NOMO-1 (cell line): ENCODE measurements around the gene CAMK2D.

ENCODE experiments used
- DNase-seq, 2 experiments: peaks; one replicate each; lab custom pipeline; 2025; ENCODE audit not compliant: unreplicated experiment in 2 of 2; lab: John Stamatoyannopoulos, UW

Gene CAMK2D

GRCh38 chr4:113540859-113541258 is 220.7 kb downstream of the CAMK2D start:
- no peak for DNase-seq

GRCh38 chr4:113539408-113539807 is 222.1 kb downstream of the CAMK2D start:
- DNase-seq, result no peak

- DNase-seq, result no peak
Observed at GRCh38 chr4:113537628-113538027, 223.9 kb downstream of the CAMK2D start.

GRCh38 chr4:113537203-113537602 is 224.3 kb downstream of the CAMK2D start:
- no peak for DNase-seq

GRCh38 chr4:113534711-113535110 is 226.8 kb downstream of the CAMK2D start:
- no peak for DNase-seq

- no peak for DNase-seq
Observed at GRCh38 chr4:113531572-113531971, 230.0 kb downstream of the CAMK2D start.

GRCh38 chr4:113528395-113528794 is 233.1 kb downstream of the CAMK2D start:
- DNase-seq, result no peak

- DNase-seq, result no peak
Observed at GRCh38 chr4:113525521-113525920, 236.0 kb downstream of the CAMK2D start.

GRCh38 chr4:113524505-113525186 is 236.9 kb downstream of the CAMK2D start:
- no peak for DNase-seq

GRCh38 chr4:113524096-113524495 is 237.4 kb downstream of the CAMK2D start:
- no peak for DNase-seq

GRCh38 chr4:113522433-113522832 is 239.1 kb downstream of the CAMK2D start:
- DNase-seq, result no peak

GRCh38 chr4:113513382-113513781 is 248.2 kb downstream of the CAMK2D start:
- no peak for DNase-seq

GRCh38 chr4:113512880-113513279 is 248.7 kb downstream of the CAMK2D start:
- DNase-seq, result no peak

- no peak for DNase-seq
Observed at GRCh38 chr4:113511944-113512343, 249.6 kb downstream of the CAMK2D start.

- no peak for DNase-seq
Observed at GRCh38 chr4:113509851-113510250, 251.7 kb downstream of the CAMK2D start.

- no peak for DNase-seq
Observed at GRCh38 chr4:113505044-113505443, 256.5 kb downstream of the CAMK2D start.

GRCh38 chr4:113504422-113504821 is 257.1 kb downstream of the CAMK2D start:
- DNase-seq, result no peak

- no peak for DNase-seq
Observed at GRCh38 chr4:113503691-113504090, 257.8 kb downstream of the CAMK2D start.

GRCh38 chr4:113502906-113503305 is 258.6 kb downstream of the CAMK2D start:
- DNase-seq, result no peak

- DNase-seq, result no peak
Observed at GRCh38 chr4:113502476-113502875, 259.1 kb downstream of the CAMK2D start.

GRCh38 chr4:113500424-113500823 is 261.1 kb downstream of the CAMK2D start:
- DNase-seq, result no peak

GRCh38 chr4:113499696-113500095 is 261.8 kb downstream of the CAMK2D start:
- DNase-seq, result no peak

- no peak for DNase-seq
Observed at GRCh38 chr4:113499166-113499565, 262.4 kb downstream of the CAMK2D start.
